Activated naive CD4-positive, alpha-beta T cell treated with anti-CD3 and anti-CD28 coated beads, Interleukin-2, amount 50 U/mL, for 72 hours (primary cell): ENCODE data around the gene FOSL2. TPM values are rescaled to one million over a fixed set of nuclear protein-coding genes. Genes with fewer than 3 reads are reported as not detected.
A peak's percentile ranks its signal among the peaks of the same experiment; 100 is the strongest.
"Not testable (repeated sequence)": the region's sequence is repeated elsewhere in the genome, so short reads cannot be mapped to it uniquely, and the experiment has no call there.

Experiments used
- ATAC-seq, 2 donors: fragments of 150-1000 bp; cut with Tn5 transposase; 2 replicates each; pipeline ENCODE4 v1.10.0; 2021; ENCODE audit warnings: mild to moderate bottlenecking in 2 of 2, moderate library complexity in 2 of 2
- DNase-seq, 2 donors: peaks; one replicate each; pipeline ENCODE4 v3.0.0; 2021 to 2022; ENCODE audit warnings: low spot score in 2 of 2
- H3K27ac Mint-ChIP-seq, 2 donors: one replicate each; pipeline ENCODE4 v1.8.0; 2022; ENCODE audit warnings: mild to moderate bottlenecking in 2 of 2, mixed read lengths in 2 of 2
- H3K36me3 Mint-ChIP-seq, 2 donors: one replicate each; pipeline ENCODE4 v1.8.0; 2022; ENCODE audit warnings: mixed read lengths in 2 of 2
- H3K9me3 Mint-ChIP-seq, 2 donors: one replicate each; pipeline ENCODE4 v1.8.0; 2022; ENCODE audit warnings: mixed read lengths in 2 of 2
- total RNA-seq, 2 donors: library from RNA; stranded (reverse); gene quantifications; one replicate each; pipeline ENCODE4 v1.2.3, GENCODE V29; 2022

Gene FOSL2
- total RNA-seq, 2 donors from 2014 or later, result 99.3 to 153 TPM

- H3K36me3 Mint-ChIP-seq, result no peaks in the 10 kb centered on the region
- ATAC-seq, result no peak
- no peak for DNase-seq
These were observed 27.5 kb upstream of the FOSL2 start for GRCh38 chr2:28365158-28365557.

GRCh38 chr2:28366149-28366495, 26.5 kb upstream of the FOSL2 start:
- Mint-ChIP-seq H3K36me3 (no peaks in the 10 kb centered on the region), H3K27ac (no peak overlapping the region), H3K9me3 (no peaks in the 10 kb centered on the region)
- no peak for ATAC-seq
- no peak for DNase-seq

More at GRCh38 chr2:28365158-28365557, 27.5 kb upstream of the FOSL2 start:
- Mint-ChIP-seq H3K9me3 (no peaks in the 10 kb centered on the region), H3K27ac (no peak overlapping the region)

- ATAC-seq (peak; percentile 71 to 88), DNase-seq (no peak)
- peak overlapping the region; percentile 60 to 89 for H3K27ac Mint-ChIP-seq
- no peaks in the 10 kb centered on the region for H3K9me3 Mint-ChIP-seq
- no peaks in the 10 kb centered on the region for H3K36me3 Mint-ChIP-seq
These were observed 26.0 kb upstream of the FOSL2 start for GRCh38 chr2:28366496-28367282.

- no peak for ATAC-seq
These were observed 24.8 kb upstream of the FOSL2 start for GRCh38 chr2:28367667-28368356.

GRCh38 chr2:28368357-28368798, 24.3 kb upstream of the FOSL2 start:
- no peak overlapping the region for H3K27ac Mint-ChIP-seq

More at GRCh38 chr2:28367667-28368356, 24.8 kb upstream of the FOSL2 start:
- H3K36me3 Mint-ChIP-seq, result no peaks in the 10 kb centered on the region
- H3K27ac Mint-ChIP-seq, result peak overlapping the region; percentile 60 to 73
- no peak for DNase-seq
- peaks cover 0 to 5% of the 10 kb centered on the region in 2 donors for H3K9me3 Mint-ChIP-seq

GRCh38 chr2:28369358-28369757, 23.3 kb upstream of the FOSL2 start:
- Mint-ChIP-seq H3K27ac (no peak overlapping the region), H3K36me3 (no peaks in the 10 kb centered on the region)
- no peak for ATAC-seq

More at GRCh38 chr2:28368357-28368798, 24.3 kb upstream of the FOSL2 start:
- H3K36me3 Mint-ChIP-seq, result no peaks in the 10 kb centered on the region
- peaks cover 0 to 5% of the 10 kb centered on the region in 2 donors for H3K9me3 Mint-ChIP-seq
- ATAC-seq (no peak), DNase-seq (no peak)

GRCh38 chr2:28370354-28370753, 22.3 kb upstream of the FOSL2 start:
- Mint-ChIP-seq H3K36me3 (no peaks in the 10 kb centered on the region), H3K9me3 (peaks cover 0 to 5% of the 10 kb centered on the region in 2 donors), H3K27ac (no peak overlapping the region)
- DNase-seq (no peak), ATAC-seq (no peak)

More at GRCh38 chr2:28369358-28369757, 23.3 kb upstream of the FOSL2 start:
- DNase-seq, result no peak
- H3K9me3 Mint-ChIP-seq, result peaks cover 0 to 5% of the 10 kb centered on the region in 2 donors

- not testable (repeated sequence) for ATAC-seq, H3K27ac Mint-ChIP-seq, H3K36me3 Mint-ChIP-seq, H3K9me3 Mint-ChIP-seq, DNase-seq
These were observed 20.9 kb upstream of the FOSL2 start for GRCh38 chr2:28371728-28372127.

GRCh38 chr2:28373854-28374253, 18.8 kb upstream of the FOSL2 start:
- Mint-ChIP-seq H3K27ac (no peak overlapping the region), H3K36me3 (no peaks in the 10 kb centered on the region), H3K9me3 (peaks cover 0 to 5% of the 10 kb centered on the region in 2 donors)
- no peak for DNase-seq
- ATAC-seq, result no peak

- Mint-ChIP-seq H3K36me3 (no peaks in the 10 kb centered on the region), H3K27ac (no peak overlapping the region), H3K9me3 (peaks cover 0 to 5% of the 10 kb centered on the region in 2 donors)
- no peak for ATAC-seq
- DNase-seq, result no peak
These were observed 18.3 kb upstream of the FOSL2 start for GRCh38 chr2:28374331-28374730.

- H3K36me3 Mint-ChIP-seq, result no peaks in the 10 kb centered on the region
- ATAC-seq (no peak), DNase-seq (no peak)
- peaks cover 0 to 5% of the 10 kb centered on the region in 2 donors for H3K9me3 Mint-ChIP-seq
- peak overlapping the region in 1 of 2 donors; percentile 23 for H3K27ac Mint-ChIP-seq
These were observed 17.4 kb upstream of the FOSL2 start for GRCh38 chr2:28375236-28375635.

- Mint-ChIP-seq H3K27ac (no peak overlapping the region), H3K36me3 (no peaks in the 10 kb centered on the region), H3K9me3 (peaks cover 0 to 5% of the 10 kb centered on the region in 2 donors)
- ATAC-seq (no peak), DNase-seq (no peak)
These were observed 16.7 kb upstream of the FOSL2 start for GRCh38 chr2:28375742-28376631.

GRCh38 chr2:28377195-28377816, 15.4 kb upstream of the FOSL2 start:
- Mint-ChIP-seq H3K9me3 (peaks cover 0 to 3% of the 10 kb centered on the region in 2 donors), H3K27ac (no peak overlapping the region), H3K36me3 (no peaks in the 10 kb centered on the region)
- ATAC-seq, result no peak
- DNase-seq, result no peak

- no peaks in the 10 kb centered on the region for H3K9me3 Mint-ChIP-seq
- H3K36me3 Mint-ChIP-seq, result no peaks in the 10 kb centered on the region
- no peak overlapping the region for H3K27ac Mint-ChIP-seq
- ATAC-seq (no peak), DNase-seq (no peak)
These were observed 14.5 kb upstream of the FOSL2 start for GRCh38 chr2:28377984-28378678.

GRCh38 chr2:28378679-28379584, 13.7 kb upstream of the FOSL2 start:
- Mint-ChIP-seq H3K36me3 (no peaks in the 10 kb centered on the region), H3K9me3 (no peaks in the 10 kb centered on the region), H3K27ac (peak overlapping the region; percentile 40 to 62)
- peak; percentile 22 to 28 for ATAC-seq
- DNase-seq, result no peak
